ENCODE results near the gene WDFY3. TPM values are rescaled to one million over a fixed set of nuclear protein-coding genes. Genes with fewer than 3 reads are reported as not detected.

The WDFY3 gene
- total and polyA plus RNA-seq, 2 experiments from 2014 or later, result 3.1 to 45.6 TPM

GRCh38 chr4:84865600-84865999, 100.9 kb downstream of the WDFY3 start:
- Histone ChIP-seq H3K79me2 (ENCODE audit: insufficient read depth) (peaks cover 80% of the 10 kb centered on the region), H3K9ac (no peak overlapping the region)
- no peak for DNase-seq

DNA sequence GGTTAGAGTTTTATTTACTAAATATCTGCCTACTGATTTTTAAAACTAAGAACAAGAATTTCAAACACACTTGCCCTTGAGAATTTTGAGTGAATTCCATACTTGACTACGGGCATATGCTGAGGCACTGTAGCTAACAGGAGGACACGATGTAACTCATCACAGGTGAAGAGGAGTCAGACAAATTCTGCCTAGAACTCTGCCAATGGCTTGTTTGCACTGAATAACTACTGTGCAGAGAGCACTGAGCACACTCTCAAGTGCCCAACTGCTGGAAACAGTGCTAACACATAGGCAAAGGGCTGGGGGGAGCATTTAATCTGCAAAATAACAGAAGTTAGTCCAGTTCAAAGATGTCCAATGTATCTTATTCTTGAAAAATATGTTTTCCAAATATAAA, 104.4 kb downstream of the WDFY3 start:
- H3K36me3 ChIP-seq (ENCODE audit: low read depth), result peaks cover 4% of the 10 kb centered on the region; the same call in 1 of the 2 replicates
- DNase-seq, result no peak
- H3K27me3 ChIP-seq (replicated peaks; ENCODE audit: insufficient read depth), result no peaks in the 10 kb centered on the region
- in situ Hi-C loops (cut with MboI), result no loop called here
- H3F3A ChIP-seq (ENCODE audit: insufficient read depth), result no peaks in the 10 kb centered on the region
- no peaks in the 10 kb centered on the region for H3K4me1 ChIP-seq (ENCODE audit: insufficient read depth)
- no peak overlapping the region for H3K4me3 ChIP-seq
- H3K79me2 ChIP-seq (ENCODE audit: insufficient read depth), result peaks cover 63% of the 10 kb centered on the region
- no peaks in the 10 kb centered on the region for H3K9me3 ChIP-seq (ENCODE audit: low read depth)
- H3K27ac ChIP-seq, result no peak overlapping the region
- 75 to 78% methylated on average over 2 of the region's 2 CpGs for WGBS, 2 experiments (ENCODE audit: low coverage in 1 of 2, low lambda C conversion rate in 2 of 2, missing lambda C conversion rate in 2 of 2)
- H3K9me2 ChIP-seq (ENCODE audit: insufficient read depth), result no peaks in the 10 kb centered on the region
- no peaks in the 10 kb centered on the region for H4K20me1 ChIP-seq (ENCODE audit: insufficient read depth)
- H2AFZ ChIP-seq, result no peak overlapping the region
- no peak for TF ChIP-seq EZH2 (IDR thresholded peaks at IDR 0.05; ENCODE audit: insufficient read depth, poor library complexity, severe bottlenecking)
- TF ChIP-seq EZH2phosphoT487 (IDR thresholded peaks at IDR 0.05; ENCODE audit: insufficient read depth, low read depth), result no peak
- H3K4me2 ChIP-seq (ENCODE audit: unreplicated experiment), result no peak overlapping the region
- H3K9ac ChIP-seq, result no peak overlapping the region

More at GRCh38 chr4:84865600-84865999, 100.9 kb downstream of the WDFY3 start:
- Histone ChIP-seq H3K9me3 (ENCODE audit: low read depth) (no peaks in the 10 kb centered on the region), H3K27me3 (replicated peaks; ENCODE audit: insufficient read depth) (no peaks in the 10 kb centered on the region), H3K4me1 (ENCODE audit: insufficient read depth) (peaks cover 8% of the 10 kb centered on the region), H3K27ac (no peak overlapping the region), H2AFZ (no peak overlapping the region), H3K4me2 (ENCODE audit: unreplicated experiment) (no peak overlapping the region), H3K36me3 (ENCODE audit: low read depth) (no peaks in the 10 kb centered on the region), H3F3A (ENCODE audit: insufficient read depth) (no peaks in the 10 kb centered on the region), H3K9me2 (ENCODE audit: insufficient read depth) (no peaks in the 10 kb centered on the region), H3K4me3 (no peak overlapping the region), H4K20me1 (ENCODE audit: insufficient read depth) (no peaks in the 10 kb centered on the region)
- TF ChIP-seq EZH2 (IDR thresholded peaks at IDR 0.05; ENCODE audit: insufficient read depth, poor library complexity, severe bottlenecking), result no peak
- no peak for TF ChIP-seq EZH2phosphoT487 (IDR thresholded peaks at IDR 0.05; ENCODE audit: insufficient read depth, low read depth)
- in situ Hi-C loops (cut with MboI), result no loop called here
- WGBS, 2 experiments (ENCODE audit: low coverage in 1 of 2, low lambda C conversion rate in 2 of 2, missing lambda C conversion rate in 2 of 2), result 97 to 99% methylated on average over 2 of the region's 2 CpGs

DNA sequence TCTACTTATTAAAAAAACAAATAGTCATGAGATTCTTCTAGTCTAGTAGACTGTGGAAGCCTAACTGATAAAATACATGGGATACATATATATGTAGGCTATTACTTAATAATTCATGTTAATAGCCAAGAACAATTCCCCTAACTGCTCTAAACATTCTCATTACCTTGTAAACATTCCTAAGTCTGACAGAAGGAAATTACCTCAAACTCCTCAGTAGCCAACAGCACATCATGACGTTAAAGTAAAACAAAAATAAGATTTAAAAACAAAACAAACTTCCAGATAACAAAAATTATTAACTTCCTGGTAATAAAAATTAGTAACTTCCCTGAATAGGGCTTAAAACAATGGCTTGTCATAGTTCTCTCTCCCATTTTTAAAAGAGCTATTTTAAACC, 109.2 kb downstream of the WDFY3 start:
- Histone ChIP-seq H3K4me3 (no peak overlapping the region), H4K20me1 (ENCODE audit: insufficient read depth) (no peaks in the 10 kb centered on the region), H3K4me1 (ENCODE audit: insufficient read depth) (no peaks in the 10 kb centered on the region), H3K36me3 (ENCODE audit: low read depth) (peaks cover 4% of the 10 kb centered on the region; the same call in 1 of the 2 replicates), H3K79me2 (ENCODE audit: insufficient read depth) (peaks cover 50% of the 10 kb centered on the region), H3K27ac (no peak overlapping the region), H3F3A (ENCODE audit: insufficient read depth) (no peaks in the 10 kb centered on the region), H3K9ac (no peak overlapping the region), H3K4me2 (ENCODE audit: unreplicated experiment) (no peak overlapping the region), H3K9me3 (ENCODE audit: low read depth) (no peaks in the 10 kb centered on the region), H3K9me2 (ENCODE audit: insufficient read depth) (no peaks in the 10 kb centered on the region), H2AFZ (no peak overlapping the region), H3K27me3 (replicated peaks; ENCODE audit: insufficient read depth) (no peaks in the 10 kb centered on the region)
- 91 to 100% methylated on average over 1 of the region's 1 CpG for WGBS, 2 experiments (ENCODE audit: low coverage in 1 of 2, low lambda C conversion rate in 2 of 2, missing lambda C conversion rate in 2 of 2)
- DNase-seq, result no peak
- TF ChIP-seq EZH2phosphoT487 (IDR thresholded peaks at IDR 0.05; ENCODE audit: insufficient read depth, low read depth) (no peak), EZH2 (IDR thresholded peaks at IDR 0.05; ENCODE audit: insufficient read depth, poor library complexity, severe bottlenecking) (no peak)
- in situ Hi-C loops (cut with MboI), result no loop called here

GRCh38 chr4:84856468-84857049, 109.9 kb downstream of the WDFY3 start:
- no peaks in the 10 kb centered on the region for H4K20me1 ChIP-seq (ENCODE audit: insufficient read depth)
- WGBS, 2 experiments (ENCODE audit: low coverage in 1 of 2, low lambda C conversion rate in 2 of 2, missing lambda C conversion rate in 2 of 2), result 13 to 17% methylated on average over 1 of the region's 1 CpG
- H3K9me2 ChIP-seq (ENCODE audit: insufficient read depth), result no peaks in the 10 kb centered on the region
- TF ChIP-seq EZH2phosphoT487 (IDR thresholded peaks at IDR 0.05; ENCODE audit: insufficient read depth, low read depth), result no peak
- TF ChIP-seq EZH2 (IDR thresholded peaks at IDR 0.05; ENCODE audit: insufficient read depth, poor library complexity, severe bottlenecking), result no peak
- H3K9ac ChIP-seq, result no peak overlapping the region
- no peak overlapping the region for H3K4me2 ChIP-seq (ENCODE audit: unreplicated experiment)
- H3K4me3 ChIP-seq, result no peak overlapping the region
- H3K9me3 ChIP-seq (ENCODE audit: low read depth), result no peaks in the 10 kb centered on the region
- peaks cover 4% of the 10 kb centered on the region; the same call in 1 of the 2 replicates for H3K36me3 ChIP-seq (ENCODE audit: low read depth)
- no peak overlapping the region for H3K27ac ChIP-seq
- no peaks in the 10 kb centered on the region for H3K27me3 ChIP-seq (replicated peaks; ENCODE audit: insufficient read depth)
- DNase-seq, result no peak
- peaks cover 48% of the 10 kb centered on the region for H3K79me2 ChIP-seq (ENCODE audit: insufficient read depth)
- in situ Hi-C loops (cut with MboI), result no loop called here
- no peak overlapping the region for H2AFZ ChIP-seq
- no peaks in the 10 kb centered on the region for H3F3A ChIP-seq (ENCODE audit: insufficient read depth)
- no peaks in the 10 kb centered on the region for H3K4me1 ChIP-seq (ENCODE audit: insufficient read depth)

Data from GM23248 (cell line).